ENCODE data around the gene TSHR. TPM values are rescaled to one million over a fixed set of nuclear protein-coding genes. Genes with fewer than 3 reads are reported as not detected.

TSHR gene
- total and polyA plus RNA-seq, 2 of the 4 experiments (the other 2 are of a cell fraction): not detected

DNA sequence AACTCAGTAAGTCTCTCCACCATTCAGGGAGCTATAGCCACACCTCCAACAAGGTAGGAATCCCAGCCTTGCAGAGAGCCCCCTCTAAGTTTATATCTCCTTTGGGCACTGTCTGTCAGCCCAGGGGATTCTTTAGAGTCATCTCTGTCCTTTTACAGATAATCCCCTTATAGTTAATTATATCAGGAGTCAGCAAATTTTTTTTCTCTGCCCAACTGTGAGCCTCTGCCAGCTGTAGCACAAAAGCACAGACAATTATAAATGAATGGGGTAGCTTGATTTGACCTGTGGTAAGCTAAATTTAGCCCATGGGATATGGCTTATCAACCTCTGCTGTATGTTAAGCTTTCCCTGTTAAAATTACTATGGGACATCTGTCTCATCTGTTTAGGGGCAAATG lies 22.1 kb upstream of the TSHR start:
- H2AFZ ChIP-seq (replicated peaks; ENCODE audit: low read length, poor library complexity): no peak overlapping the region
- no peak for ATAC-seq (ENCODE audit: low read depth)

More for the DNA sequence above, 22.1 kb upstream of the TSHR start:
- ChIA-PET CTCF (no interaction called here), POLR2A (ENCODE audit: unreplicated experiment) (no interaction called here)
- 0 out of 4 replicates have a peak overlapping the region, but pooled peaks of 1 of the 2 experiments have one; percentile 21 for H4K8ac ChIP-seq (ENCODE audit: low read depth in 2 of 2, low read length in 2 of 2)
- H3K27me3 ChIP-seq (ENCODE audit: control insufficient read depth, insufficient read depth, low read length): no peaks in the 10 kb centered on the region
- H3K4ac ChIP-seq (ENCODE audit: low read depth, low read length): no peak overlapping the region; the same call in 1 of the 2 replicates
- H2BK20ac ChIP-seq (ENCODE audit: low read depth, low read length): no peak overlapping the region
- H3K18ac ChIP-seq (ENCODE audit: low read depth, low read length): no peak overlapping the region
- no peak overlapping the region for H2BK5ac ChIP-seq (ENCODE audit: low read depth, low read length, poor library complexity, severe bottlenecking)
- H4K20me1 ChIP-seq (ENCODE audit: insufficient read depth, low read length): no peaks in the 10 kb centered on the region
- H3K23ac ChIP-seq (ENCODE audit: low read depth, low read length): no peak overlapping the region
- no peak overlapping the region for H2BK15ac ChIP-seq (ENCODE audit: low read depth, low read length)
- intact Hi-C loops (cut with micrococcal nuclease) (no loop called here), in situ Hi-C loops (cut with MboI; ENCODE audit: low sequenced_read_pairs) (no loop called here), dilution Hi-C loops (cut with HindIII; ENCODE audit: low sequenced_read_pairs, unreplicated experiment) (no loop called here)
- no peak overlapping the region for H2AK9ac ChIP-seq (replicated peaks; ENCODE audit: low read depth, low read length, poor library complexity)
- peaks cover 3% of the 10 kb centered on the region; the same call in 1 of the 2 replicates for H3K4me1 ChIP-seq (ENCODE audit: control insufficient read depth, insufficient read depth, low read length)
- no peaks in the 10 kb centered on the region; the same call in 1 of the 2 replicates for H3K36me3 ChIP-seq (ENCODE audit: control insufficient read depth, insufficient read depth, low read length)
- peaks cover 11% of the 10 kb centered on the region for H3K9me1 ChIP-seq (ENCODE audit: insufficient read depth, low read length)
- no peak overlapping the region for H3K27ac ChIP-seq (ENCODE audit: insufficient read depth, low read length)
- DNase-seq: no peak
- no peak overlapping the region for H3K4me2 ChIP-seq (ENCODE audit: low read depth, low read length)
- H3K79me1 ChIP-seq (ENCODE audit: low read depth in 1 of 2, low read length in 2 of 2): peaks cover 16 to 51% of the 10 kb centered on the region in 2 experiments; a peak in 3 of 4 replicates
- H2BK120ac ChIP-seq (ENCODE audit: low read depth, low read length): peak overlapping the region; percentile 6; the same call in 1 of the 2 replicates
- no peak overlapping the region for H3K9ac ChIP-seq (ENCODE audit: low read depth, low read length)
- no TSS peak for BruUV-seq (replicated peaks)
- H4K5ac ChIP-seq (ENCODE audit: low read depth, low read length): no peak overlapping the region
- TF ChIP-seq NFE2L2 (IDR thresholded peaks at IDR 0.05; ENCODE audit: low read depth, low read length) (no peak), FOS (IDR thresholded peaks at IDR 0.05; ENCODE audit: low read depth, low read length) (no peak), MAZ (IDR thresholded peaks at IDR 0.05; ENCODE audit: borderline replicate concordance, low read depth, low read length) (no peak), MAFK (IDR thresholded peaks at IDR 0.05; ENCODE audit: low read depth, low read length) (peak; percentile 54), CHD1 (IDR thresholded peaks at IDR 0.05; ENCODE audit: low read depth, low read length) (no peak), RCOR1 (IDR thresholded peaks at IDR 0.05; ENCODE audit: insufficient replicate concordance, low read length) (no peak), CEBPB (IDR thresholded peaks at IDR 0.05; ENCODE audit: low read depth, low read length) (no peak), RFX5 (IDR thresholded peaks at IDR 0.05; ENCODE audit: low read depth, low read length) (no peak)
- no peak overlapping the region for H2AK5ac ChIP-seq (ENCODE audit: low read depth, low read length)
- H3K4me3 ChIP-seq (ENCODE audit: insufficient read depth, low read depth, low read length): no peak overlapping the region
- H3K56ac ChIP-seq (ENCODE audit: extremely low read depth, insufficient read depth, low read length): no peak overlapping the region
- no peak overlapping the region for H3K14ac ChIP-seq (replicated peaks; ENCODE audit: low read depth, low read length)
- no peak overlapping the region for H4K91ac ChIP-seq (ENCODE audit: insufficient read depth, low read depth, low read length)
- H3K9me3 ChIP-seq (ENCODE audit: control insufficient read depth, insufficient read depth, low read length): no peaks in the 10 kb centered on the region
